ENCODE results near the gene NACC1. TPM values are rescaled to one million over a fixed set of nuclear protein-coding genes. Genes with fewer than 3 reads are reported as not detected.

NACC1 gene
- total and polyA plus RNA-seq, 2 donors from 2014 or later, result 16.7 to 46.1 TPM

- peak overlapping the region in 1 of 3 donors; percentile 5 for H3K9ac ChIP-seq (ENCODE audit: low read length in 3 of 3)
- DNase-seq (no peak), FAIRE-seq (no peak)
- H3K27ac ChIP-seq (ENCODE audit: low read depth in 2 of 2, low read length in 2 of 2), result no peak overlapping the region
- no peak for TF ChIP-seq CTCF (IDR thresholded peaks at IDR 0.05; ENCODE audit: borderline replicate concordance, extremely low read depth, insufficient read depth)
- no peaks in the 10 kb centered on the region for H3K9me3 ChIP-seq (ENCODE audit: control insufficient read depth in 2 of 3, insufficient read depth in 1 of 3, low read length in 3 of 3)
- no peak overlapping the region for H3K4me3 ChIP-seq (ENCODE audit: low read length in 3 of 3)
- intact Hi-C loops (cut with DNase I), result no loop called here
- no peaks in the 10 kb centered on the region for H3K27me3 ChIP-seq (ENCODE audit: control insufficient read depth, insufficient read depth, low read length)
- no peaks in the 10 kb centered on the region for H3K36me3 ChIP-seq (ENCODE audit: control insufficient read depth in 2 of 3, insufficient read depth in 3 of 3, low read length in 3 of 3)
- H3K4me1 ChIP-seq (ENCODE audit: control insufficient read depth in 2 of 3, insufficient read depth in 2 of 3, low read depth in 1 of 3, low read length in 3 of 3), result peaks cover 2 to 32% (median 10%) of the 10 kb centered on the region in 3 donors
Observed at GRCh38 chr19:13120817-13121216, 2.8 kb downstream of the NACC1 start.

- no peak overlapping the region for H3K9ac ChIP-seq (ENCODE audit: low read length in 3 of 3)
- H3K36me3 ChIP-seq (ENCODE audit: control insufficient read depth in 2 of 3, insufficient read depth in 3 of 3, low read length in 3 of 3), result peaks cover 0 to 3% (median 0%) of the 10 kb centered on the region in 3 donors
- no peak for DNase-seq
- H3K4me3 ChIP-seq (ENCODE audit: low read length in 3 of 3), result no peak overlapping the region
- FAIRE-seq, result no peak
- no peaks in the 10 kb centered on the region for H3K27me3 ChIP-seq (ENCODE audit: control insufficient read depth, insufficient read depth, low read length)
- intact Hi-C loops (cut with DNase I), result no loop called here
- H3K4me1 ChIP-seq (ENCODE audit: control insufficient read depth in 2 of 3, insufficient read depth in 2 of 3, low read depth in 1 of 3, low read length in 3 of 3), result peaks cover 2 to 27% (median 8%) of the 10 kb centered on the region in 3 donors
- H3K9me3 ChIP-seq (ENCODE audit: control insufficient read depth in 2 of 3, insufficient read depth in 1 of 3, low read length in 3 of 3), result no peaks in the 10 kb centered on the region
- H3K27ac ChIP-seq (ENCODE audit: low read depth in 2 of 2, low read length in 2 of 2), result no peak overlapping the region
- TF ChIP-seq CTCF (IDR thresholded peaks at IDR 0.05; ENCODE audit: borderline replicate concordance, extremely low read depth, insufficient read depth), result no peak
Observed at GRCh38 chr19:13121551-13122274, 3.6 kb downstream of the NACC1 start.

- Histone ChIP-seq H3K9me3 (ENCODE audit: control insufficient read depth in 2 of 3, insufficient read depth in 1 of 3, low read length in 3 of 3) (no peaks in the 10 kb centered on the region), H3K4me1 (ENCODE audit: control insufficient read depth in 2 of 3, insufficient read depth in 2 of 3, low read depth in 1 of 3, low read length in 3 of 3) (peaks cover 2 to 24% (median 8%) of the 10 kb centered on the region in 3 donors), H3K36me3 (ENCODE audit: control insufficient read depth in 2 of 3, insufficient read depth in 3 of 3, low read length in 3 of 3) (peaks cover 0 to 3% (median 0%) of the 10 kb centered on the region in 3 donors), H3K4me3 (ENCODE audit: low read length in 3 of 3) (no peak overlapping the region), H3K27me3 (ENCODE audit: control insufficient read depth, insufficient read depth, low read length) (no peaks in the 10 kb centered on the region), H3K27ac (ENCODE audit: low read depth in 2 of 2, low read length in 2 of 2) (no peak overlapping the region), H3K9ac (ENCODE audit: low read length in 3 of 3) (no peak overlapping the region)
- intact Hi-C loops (cut with DNase I), result no loop called here
- DNase-seq (no peak), FAIRE-seq (no peak)
- TF ChIP-seq CTCF (IDR thresholded peaks at IDR 0.05; ENCODE audit: borderline replicate concordance, extremely low read depth, insufficient read depth), result no peak
Observed at GRCh38 chr19:13122275-13122878, 4.3 kb downstream of the NACC1 start.

All from kidney (tissue), 14 donors.